GM20000 (cell line): ENCODE measurements around the gene UNC5C.

Experiments used
- DNase-seq: peaks from one replicate; pipeline ENCODE4 v3.0.0; 2012; ENCODE audit warnings: low spot score
- CTCF ChIP-seq: IDR thresholded peaks from 2 replicates; pipeline ENCODE4 v1.5.1; 2012; ENCODE audit warnings: mild to moderate bottlenecking, control low read depth; ENCODE audit errors: extremely low read depth, missing control alignments

UNC5C gene

DNA sequence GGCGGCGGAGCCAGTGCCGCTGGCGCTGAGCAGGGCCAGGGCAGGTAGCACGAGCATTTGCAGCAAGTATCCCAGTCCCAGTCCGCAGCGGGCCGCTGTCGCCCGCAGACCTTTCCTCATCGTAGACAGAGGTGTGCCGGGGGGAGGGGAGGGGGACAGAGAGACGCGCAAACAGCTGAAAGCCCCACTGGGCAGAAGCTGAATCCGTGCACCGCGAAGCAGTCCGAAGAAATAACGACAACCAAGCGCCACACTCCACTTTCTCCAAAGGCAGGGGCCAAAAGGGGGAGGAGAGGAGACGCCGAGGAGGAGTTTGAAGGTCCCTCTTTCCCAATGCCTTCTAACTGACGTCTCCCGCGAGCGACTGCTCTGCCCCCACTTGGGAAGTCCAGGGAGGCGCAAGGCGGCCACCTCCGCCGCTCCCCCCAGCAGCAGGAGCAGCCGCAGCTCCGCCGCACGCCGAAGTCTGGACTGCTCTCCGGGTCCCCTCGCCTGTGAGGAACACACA is at the start of gene UNC5C:
Gene UNC5C, minus strand, starts transcription at position 236 of the 508 bp plus-strand sequence.
- TF ChIP-seq CTCF = no peak
- no peak for DNase-seq

- no peak for TF ChIP-seq CTCF
- no peak for DNase-seq
These were observed 47.9 kb upstream of the UNC5C start for GRCh38 chr4:95596676-95597075.

- no peak for DNase-seq
- TF ChIP-seq CTCF = no peak
These were observed 45.9 kb upstream of the UNC5C start for GRCh38 chr4:95594629-95595028.

- TF ChIP-seq CTCF = no peak
- DNase-seq = no peak
These were observed 45.2 kb upstream of the UNC5C start for GRCh38 chr4:95594013-95594412.

DNA sequence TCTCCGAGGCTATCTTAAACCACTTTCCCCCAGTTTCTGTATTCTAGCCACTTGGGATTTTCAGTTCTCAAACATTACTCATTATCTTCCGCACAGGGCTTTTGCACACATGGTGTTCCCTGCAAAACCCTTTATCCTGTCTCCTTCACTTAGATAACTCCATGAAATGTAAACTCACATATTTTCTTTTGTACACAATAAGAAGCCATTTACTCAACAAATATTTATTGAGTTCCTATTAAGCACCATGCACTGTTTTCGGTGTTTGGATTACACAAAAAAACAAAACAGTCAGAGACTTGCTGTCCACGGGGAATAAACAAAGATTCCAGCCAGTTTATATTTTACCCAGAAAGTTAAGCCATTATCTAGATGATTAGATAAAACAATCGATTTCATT is 42.5 kb upstream of the UNC5C start:
- DNase-seq = no peak
- no peak for TF ChIP-seq CTCF

GRCh38 chr4:95590615-95591014 is 41.8 kb upstream of the UNC5C start:
- TF ChIP-seq CTCF = no peak
- no peak for DNase-seq

DNA sequence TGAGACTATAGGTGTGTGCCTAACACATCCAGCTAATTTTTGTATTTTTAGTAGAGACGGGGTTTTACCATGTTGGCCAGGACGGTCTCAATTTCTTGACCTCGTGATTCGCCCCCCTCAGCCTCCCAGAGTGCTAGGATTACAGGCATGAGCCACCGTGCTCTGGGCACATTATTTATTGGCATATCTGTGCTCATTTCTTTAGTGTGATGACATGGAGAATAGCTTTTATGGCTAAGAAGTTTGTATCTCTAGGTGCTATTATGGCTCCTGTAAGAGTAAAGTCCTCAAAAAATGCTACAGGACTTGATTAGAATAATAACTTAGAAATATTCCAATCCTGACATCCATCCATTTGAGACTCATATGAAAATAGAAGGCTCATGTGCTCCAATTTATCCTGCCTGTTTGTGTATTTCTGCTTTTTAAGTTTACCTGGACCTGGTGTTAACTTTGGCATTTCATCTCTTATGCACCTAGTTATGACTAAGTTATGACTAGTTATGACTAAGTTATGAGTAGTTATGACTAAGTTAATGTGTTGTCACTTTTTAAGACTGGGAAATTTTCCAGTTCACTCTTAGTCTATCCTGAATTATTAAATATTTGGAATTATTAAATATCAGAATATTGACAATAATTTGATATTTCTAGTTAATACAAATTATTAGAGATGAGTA is 36.4 kb upstream of the UNC5C start:
- DNase-seq = no peak

More for the DNA sequence above, 36.4 kb upstream of the UNC5C start:
- TF ChIP-seq CTCF = no peak
